ACC112 (cell line): ENCODE results near the gene UBAP1L.

Experiments
- H2AFZ ChIP-seq: fragments of 200-600 bp; sonication (generic); one replicate; pipeline ENCODE4 v1.6.0; 2017; ENCODE audit warnings: antibody characterized with exemption, low read length; ENCODE audit not compliant: unreplicated experiment
- H3K27ac ChIP-seq: fragments of 200-600 bp; sonication (generic); 2 replicates; pipeline ENCODE4 v1.5.1; 2014; ENCODE audit warnings: low read depth, mild to moderate bottlenecking, antibody characterized with exemption, low read length, moderate library complexity
- H3K27me3 ChIP-seq: fragments of 200-600 bp; sonication (generic); 2 replicates; pipeline ENCODE4 v1.6.1; 2014; ENCODE audit warnings: mild to moderate bottlenecking, antibody characterized with exemption, low read length, moderate library complexity, mixed read lengths; ENCODE audit not compliant: insufficient read depth
- H3K36me3 ChIP-seq: fragments of 200-600 bp; sonication (generic); 2 replicates; pipeline ENCODE4 v1.6.1; 2016; ENCODE audit warnings: mild to moderate bottlenecking, antibody characterized with exemption, low read length, moderate library complexity, mixed read lengths; ENCODE audit not compliant: insufficient read depth
- H3K4me1 ChIP-seq: fragments of 200-600 bp; sonication (generic); one replicate; pipeline ENCODE4 v1.6.1; 2016; ENCODE audit warnings: low read length, mixed read lengths; ENCODE audit not compliant: insufficient read depth, unreplicated experiment, control insufficient read depth
- H3K4me3 ChIP-seq: fragments of 200-600 bp; sonication (generic); 2 replicates; pipeline ENCODE4 v1.5.1; 2014; ENCODE audit warnings: mild to moderate bottlenecking, low read depth, low read length
- H3K79me2 ChIP-seq: fragments of 200-600 bp; sonication (generic); one replicate; pipeline ENCODE4 v1.6.0; 2016; ENCODE audit warnings: low read length; ENCODE audit not compliant: control insufficient read depth, unreplicated experiment, insufficient read depth

Gene UBAP1L

DNA sequence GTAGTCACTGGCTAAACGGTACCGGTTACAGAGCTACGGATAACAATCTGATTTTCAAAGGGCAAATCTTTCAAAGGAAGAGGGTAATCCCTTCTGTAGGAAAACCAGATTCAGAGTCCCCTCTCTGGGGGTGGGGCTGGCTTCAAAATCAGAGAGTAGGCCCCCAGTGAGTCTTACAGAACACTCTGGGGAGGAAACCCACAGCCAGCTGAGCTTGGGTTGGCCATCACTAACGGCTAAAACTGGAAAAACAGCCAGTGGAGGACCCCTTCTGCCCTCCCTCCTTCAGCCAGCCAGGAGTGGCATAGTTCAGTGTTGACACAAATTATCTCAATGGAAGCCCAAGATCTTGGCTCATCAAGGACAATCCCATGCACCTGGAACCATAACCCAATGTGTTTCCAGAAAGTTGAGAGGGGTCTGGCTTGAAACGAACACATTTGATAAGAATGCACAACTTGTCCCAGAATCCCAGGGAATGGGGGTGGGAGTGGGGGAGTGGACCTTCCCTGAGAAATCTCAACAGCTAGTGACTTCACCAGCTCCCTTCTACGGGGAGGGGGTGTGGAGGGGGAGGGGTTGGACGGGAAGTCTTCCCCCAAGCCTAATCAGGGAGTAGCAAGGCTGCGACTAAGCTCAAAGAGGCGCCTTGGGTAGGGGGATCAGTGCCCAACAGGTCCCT is 48.2 kb downstream of the UBAP1L start:
- H3K4me3 ChIP-seq, result no peak overlapping the region

DNA sequence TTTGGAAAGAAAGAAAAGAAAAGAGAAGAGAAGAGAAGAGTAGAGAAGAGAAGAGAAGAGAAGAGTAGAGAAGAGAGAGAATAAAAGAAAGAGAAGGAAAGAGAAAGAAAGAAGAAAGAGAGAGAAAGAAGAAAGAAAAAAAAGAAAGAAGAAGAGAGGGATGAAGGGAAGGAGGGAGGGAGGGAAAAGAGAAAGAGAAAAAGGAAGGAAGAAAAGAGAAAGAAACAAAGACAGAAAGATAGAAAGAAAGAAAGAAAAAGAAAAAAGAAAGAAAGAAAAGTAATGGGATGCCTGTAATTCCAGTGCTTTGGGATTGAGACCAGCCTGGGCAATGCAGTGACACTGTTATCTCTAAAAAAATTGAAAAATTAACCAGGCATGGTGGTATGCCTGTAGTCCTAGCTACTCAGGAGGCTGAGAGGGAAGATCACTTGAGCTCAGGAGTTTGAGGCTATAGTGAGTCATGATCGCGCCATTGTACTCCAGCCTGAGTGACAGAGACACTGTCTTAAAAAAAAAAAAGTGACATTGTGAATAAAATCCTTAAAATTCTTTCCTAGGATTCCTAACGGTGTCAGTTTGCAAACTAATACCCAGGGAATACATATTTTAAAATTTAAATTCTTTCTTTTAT is 48.9 kb downstream of the UBAP1L start:
- Histone ChIP-seq H3K36me3 (no peaks in the 10 kb centered on the region), H3K79me2 (no peaks in the 10 kb centered on the region), H3K27ac (no peak overlapping the region), H3K4me3 (no peak overlapping the region), H2AFZ (no peak overlapping the region), H3K4me1 (peaks cover 25% of the 10 kb centered on the region), H3K27me3 (peaks cover 30% of the 10 kb centered on the region)

More for the DNA sequence above, 48.2 kb downstream of the UBAP1L start:
- Histone ChIP-seq H3K27ac (no peak overlapping the region), H2AFZ (no peak overlapping the region), H3K36me3 (no peaks in the 10 kb centered on the region), H3K4me1 (peaks cover 31% of the 10 kb centered on the region), H3K27me3 (peaks cover 30% of the 10 kb centered on the region), H3K79me2 (no peaks in the 10 kb centered on the region)

DNA sequence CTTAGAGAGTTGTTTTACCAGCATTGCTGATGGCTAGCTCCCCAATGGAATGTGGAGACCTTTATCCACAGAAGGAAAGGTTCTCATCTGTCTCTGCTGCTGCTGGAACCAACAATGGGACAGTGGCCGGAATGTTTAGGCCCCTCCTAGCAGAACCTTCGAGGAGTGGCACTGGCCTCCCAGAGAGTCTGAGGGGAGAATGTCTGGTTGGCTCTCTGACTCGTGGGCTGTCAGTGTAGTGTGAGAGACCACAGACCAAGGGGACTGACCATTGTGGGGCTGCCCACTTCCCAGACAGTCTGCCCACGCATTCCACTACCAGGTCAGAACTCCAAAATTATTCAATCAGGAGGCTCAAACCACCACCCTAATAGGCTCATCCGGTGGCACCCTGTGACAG is 52.3 kb downstream of the UBAP1L start:
- H3K27me3 ChIP-seq, result peaks cover 30% of the 10 kb centered on the region
- no peak overlapping the region for H2AFZ ChIP-seq
- no peak overlapping the region for H3K27ac ChIP-seq
- H3K4me1 ChIP-seq, result no peaks in the 10 kb centered on the region
- H3K79me2 ChIP-seq, result no peaks in the 10 kb centered on the region
- H3K36me3 ChIP-seq, result no peaks in the 10 kb centered on the region
- H3K4me3 ChIP-seq, result no peak overlapping the region

DNA sequence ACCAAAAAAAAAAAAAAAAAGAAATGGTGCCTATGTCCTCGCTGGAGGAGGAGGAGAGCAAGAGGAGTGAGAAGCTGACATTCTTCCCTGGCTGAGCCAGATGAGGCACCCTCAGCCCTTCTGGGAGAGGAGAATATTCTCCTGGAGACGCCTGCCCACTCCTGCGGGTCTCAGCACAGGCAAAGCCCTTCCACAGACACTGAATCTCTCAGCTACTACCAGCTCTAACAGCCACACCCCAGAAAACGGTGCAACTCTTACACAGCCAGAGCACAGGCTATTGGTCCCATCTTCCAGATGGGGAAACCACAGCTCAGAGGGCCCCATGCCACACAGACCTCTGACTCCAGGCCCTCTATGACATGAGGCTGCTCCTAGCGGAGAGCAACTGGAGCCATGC is 52.9 kb downstream of the UBAP1L start:
- no peaks in the 10 kb centered on the region for H3K79me2 ChIP-seq
- no peak overlapping the region for H2AFZ ChIP-seq
- peaks cover 23% of the 10 kb centered on the region for H3K27me3 ChIP-seq
- no peak overlapping the region for H3K27ac ChIP-seq
- peaks cover 6% of the 10 kb centered on the region for H3K4me1 ChIP-seq
- no peaks in the 10 kb centered on the region for H3K36me3 ChIP-seq
- H3K4me3 ChIP-seq, result no peak overlapping the region

DNA sequence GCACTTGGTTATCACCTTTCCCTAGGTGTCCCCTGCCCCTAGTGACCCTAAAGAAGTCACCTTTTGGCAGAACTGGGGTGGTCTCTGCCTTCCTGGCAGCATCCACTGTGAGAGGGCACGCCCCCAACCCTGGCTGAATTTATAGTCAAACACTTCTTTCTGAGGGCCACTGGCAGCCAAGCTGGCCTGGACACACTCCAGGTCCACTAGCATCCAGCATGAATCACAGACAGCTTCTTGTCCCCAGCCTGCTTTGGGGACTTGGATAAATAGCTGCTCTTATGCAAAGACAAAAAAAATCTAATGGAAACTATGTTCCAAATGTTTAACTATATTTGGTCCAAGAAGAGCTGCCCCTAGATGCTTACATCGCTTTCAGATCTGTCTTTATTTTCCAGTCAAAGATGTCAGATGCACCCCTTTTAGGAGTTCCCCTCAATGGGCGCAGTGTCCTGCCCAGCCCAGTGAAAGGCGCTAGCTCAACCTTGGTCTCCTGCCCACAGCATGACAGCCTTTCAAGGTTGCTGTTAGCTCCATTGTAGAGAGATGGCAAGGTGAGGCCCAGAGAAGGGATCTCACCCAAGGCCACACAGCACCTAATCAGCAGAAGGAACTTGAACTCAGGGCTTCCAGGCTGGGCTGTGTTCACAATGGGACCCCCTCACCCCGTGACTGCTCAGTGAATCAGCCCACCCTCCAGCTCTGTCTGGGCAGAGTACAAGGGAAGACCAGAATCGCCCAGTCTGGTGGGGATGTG is 54.2 kb downstream of the UBAP1L start:
- Histone ChIP-seq H3K27me3 (peaks cover 12% of the 10 kb centered on the region), H3K4me1 (peaks cover 7% of the 10 kb centered on the region), H3K4me3 (no peak overlapping the region), H3K27ac (no peak overlapping the region), H2AFZ (no peak overlapping the region), H3K79me2 (no peaks in the 10 kb centered on the region), H3K36me3 (no peaks in the 10 kb centered on the region)

DNA sequence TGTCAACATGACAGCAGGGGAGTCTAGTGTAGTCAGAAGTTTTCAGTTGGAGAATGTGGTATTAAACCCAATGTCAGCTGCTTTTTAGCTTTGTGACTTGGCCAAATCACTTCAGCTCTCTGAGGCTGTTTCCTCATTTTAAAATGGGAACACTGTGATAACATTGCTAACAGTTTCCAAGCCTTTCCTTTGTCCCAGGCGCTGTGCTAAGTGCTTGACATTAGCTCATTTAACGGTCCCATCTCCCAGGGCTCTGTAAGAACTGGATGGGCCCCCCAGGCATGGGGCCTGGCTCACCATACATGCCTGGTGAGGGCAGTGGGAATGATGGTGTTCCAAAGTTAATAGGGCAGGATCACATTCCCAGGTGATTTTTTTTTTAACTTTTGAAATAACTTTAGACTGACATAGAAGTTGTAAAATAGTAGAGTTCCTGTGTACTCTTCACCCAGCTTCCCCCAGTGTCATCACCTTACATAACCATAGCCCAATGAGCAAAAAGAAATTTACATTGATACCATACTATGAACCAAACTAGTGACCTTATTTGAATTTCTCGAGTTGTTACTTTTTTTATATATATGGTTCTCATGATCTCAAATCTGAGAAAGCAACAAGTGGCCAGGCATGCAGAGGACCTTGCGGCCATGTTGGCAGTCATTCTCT is 54.9 kb downstream of the UBAP1L start:
- Histone ChIP-seq H2AFZ (no peak overlapping the region), H3K27ac (no peak overlapping the region), H3K27me3 (peaks cover 7% of the 10 kb centered on the region; the same call in 1 of the 2 replicates), H3K36me3 (no peaks in the 10 kb centered on the region), H3K4me3 (no peak overlapping the region), H3K79me2 (no peaks in the 10 kb centered on the region), H3K4me1 (peaks cover 14% of the 10 kb centered on the region)

DNA sequence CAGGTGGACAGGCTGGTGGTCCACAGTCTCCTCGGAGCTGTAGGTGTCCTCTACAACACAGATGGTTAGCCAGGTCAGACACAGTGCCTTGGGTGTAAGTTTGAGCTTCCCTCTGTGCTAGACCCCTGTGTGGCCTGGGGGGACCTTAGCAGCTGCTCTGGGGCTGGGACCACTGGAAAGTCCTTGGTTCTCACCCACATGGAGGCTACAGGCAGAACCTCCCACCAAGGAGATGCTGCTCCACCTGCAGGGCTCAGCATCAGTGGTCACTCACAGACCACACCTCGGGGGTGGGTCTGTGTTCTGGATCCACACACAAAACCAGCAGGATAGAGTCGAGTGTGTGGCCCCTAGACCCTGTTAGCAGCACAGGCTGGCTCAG is 55.6 kb downstream of the UBAP1L start:
- Histone ChIP-seq H3K4me1 (peaks cover 17% of the 10 kb centered on the region), H3K36me3 (no peaks in the 10 kb centered on the region), H3K27ac (no peak overlapping the region), H3K4me3 (no peak overlapping the region), H2AFZ (no peak overlapping the region), H3K79me2 (no peaks in the 10 kb centered on the region), H3K27me3 (peaks cover 7% of the 10 kb centered on the region; the same call in 1 of the 2 replicates)

DNA sequence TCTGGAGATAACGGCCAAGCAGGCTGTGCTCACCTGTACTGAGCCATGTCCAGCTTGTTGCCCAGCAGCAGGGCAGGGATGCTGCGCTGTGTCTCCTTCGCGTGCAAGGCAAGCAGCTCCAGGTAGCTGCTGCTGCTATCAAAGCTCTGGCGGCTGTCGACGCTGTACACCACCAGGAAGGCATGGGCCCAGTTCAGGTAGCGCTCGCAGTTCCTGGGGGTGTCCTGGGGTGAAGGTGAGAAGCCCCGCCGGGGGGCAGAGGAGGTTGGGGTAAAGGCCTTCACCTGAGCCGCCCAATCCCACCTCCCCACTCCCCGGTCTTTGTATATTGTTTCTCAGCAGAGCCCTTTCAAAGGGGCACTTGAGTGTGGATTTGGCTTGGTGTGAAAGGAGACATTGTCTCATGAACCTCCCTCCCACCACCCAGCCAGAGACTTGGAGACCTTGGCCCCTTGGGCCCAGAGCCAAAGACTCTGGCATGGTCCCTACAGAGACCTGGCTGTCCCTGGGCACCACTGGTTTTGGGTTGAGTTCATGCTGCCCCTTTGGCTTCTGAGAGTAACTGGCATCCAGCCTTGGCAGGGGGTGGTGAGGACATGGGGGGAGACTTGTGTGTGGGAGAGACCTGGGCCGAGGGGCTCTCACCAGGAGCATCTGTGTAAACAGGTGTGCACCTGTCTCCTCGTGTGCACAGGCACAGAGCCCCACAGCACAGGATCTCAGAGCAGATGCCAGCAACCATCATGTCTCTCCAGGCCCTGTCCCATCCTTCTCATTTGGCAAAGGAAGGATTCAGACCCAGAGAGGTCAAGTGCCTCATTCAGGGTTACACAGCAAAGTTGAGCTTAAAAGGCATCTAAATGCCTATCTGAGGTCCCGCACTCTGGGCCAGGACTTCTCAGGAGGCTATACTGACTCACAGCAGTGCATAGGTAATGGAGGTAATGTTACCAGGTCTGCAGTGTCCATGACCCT is 56.3 kb downstream of the UBAP1L start:
- Histone ChIP-seq H3K27ac (no peak overlapping the region), H2AFZ (no peak overlapping the region), H3K36me3 (no peaks in the 10 kb centered on the region), H3K4me1 (peaks cover 17% of the 10 kb centered on the region), H3K4me3 (no peak overlapping the region), H3K27me3 (peaks cover 7% of the 10 kb centered on the region; the same call in 1 of the 2 replicates), H3K79me2 (no peaks in the 10 kb centered on the region)

DNA sequence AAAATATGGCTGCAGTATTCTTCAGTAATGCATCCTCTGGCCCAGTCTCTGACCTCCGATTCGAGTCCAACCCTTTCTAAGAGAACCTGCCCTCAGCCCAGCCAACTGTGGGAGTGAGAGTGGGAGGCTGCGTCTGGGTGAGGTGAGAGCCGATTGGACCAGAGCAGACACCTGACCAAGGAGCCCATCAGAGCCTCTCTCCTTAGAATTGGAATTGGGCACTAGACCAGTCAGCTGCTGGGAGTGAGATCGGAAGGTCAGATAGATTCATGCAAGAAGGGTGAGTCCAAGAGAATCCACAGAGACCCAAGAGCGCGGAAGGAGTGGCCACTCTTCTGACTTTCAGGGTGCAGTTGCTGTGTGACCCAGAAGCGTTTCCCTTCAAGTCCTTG is 57.5 kb downstream of the UBAP1L start:
- H3K4me1 ChIP-seq, result peaks cover 17% of the 10 kb centered on the region
- no peak overlapping the region for H2AFZ ChIP-seq
- H3K36me3 ChIP-seq, result no peaks in the 10 kb centered on the region
- no peak overlapping the region for H3K4me3 ChIP-seq
- no peak overlapping the region for H3K27ac ChIP-seq
- no peaks in the 10 kb centered on the region for H3K79me2 ChIP-seq
- H3K27me3 ChIP-seq, result peaks cover 7% of the 10 kb centered on the region; the same call in 1 of the 2 replicates
